Activated T-cell treated with anti-CD3 and anti-CD28 coated beads, Interleukin-2, amount 50 U/mL, for 72 hours (primary cell): Measurements from ENCODE around the gene P4HB. TPM values are rescaled to one million over a fixed set of nuclear protein-coding genes. Genes with fewer than 3 reads are reported as not detected.

ENCODE experiments used
- ATAC-seq, 2 donors: fragments of 150-1000 bp; cut with Tn5 transposase; replicated peaks in 1 of 2; 2 replicates each; pipeline ENCODE4 v1.10.0; 2021; ENCODE audit warnings: moderate library complexity in 2 of 2, mild to moderate bottlenecking in 1 of 2
- DNase-seq, 2 donors: peaks; one replicate each; pipeline ENCODE4 v3.0.0; 2021 to 2022; ENCODE audit warnings: mixed read lengths in 1 of 2
- H3K27ac Mint-ChIP-seq: one replicate; pipeline ENCODE4 v1.8.0; 2022; ENCODE audit warnings: mild to moderate bottlenecking, moderate library complexity, mixed read lengths
- H3K27me3 Mint-ChIP-seq: one replicate; pipeline ENCODE4 v1.8.0; 2022; ENCODE audit warnings: low read depth, mixed read lengths
- H3K36me3 Mint-ChIP-seq, 2 donors: one replicate each; pipeline ENCODE4 v1.8.0; 2022; ENCODE audit warnings: mixed read lengths in 2 of 2, mild to moderate bottlenecking in 1 of 2; ENCODE audit not compliant: insufficient read depth in 2 of 2
- H3K4me1 Mint-ChIP-seq: one replicate; pipeline ENCODE4 v1.8.0; 2022; ENCODE audit warnings: low read depth, mixed read lengths
- H3K4me3 Mint-ChIP-seq, 2 donors: one replicate each; pipeline ENCODE4 v1.8.0; 2022; ENCODE audit warnings: mild to moderate bottlenecking in 2 of 2, mixed read lengths in 2 of 2, moderate library complexity in 2 of 2
- H3K9me3 Mint-ChIP-seq, 2 donors: one replicate each; pipeline ENCODE4 v1.8.0; 2022; ENCODE audit warnings: mixed read lengths in 2 of 2
- total RNA-seq, 2 donors: library from RNA; stranded (reverse); gene quantifications; one replicate each; pipeline ENCODE4 v1.2.3, GENCODE V29; 2022

P4HB gene
- total RNA-seq, 2 donors from 2014 or later: 430 to 436 TPM

- H3K9me3 Mint-ChIP-seq: no peaks in the 10 kb centered on the region
- no peaks in the 10 kb centered on the region for H3K36me3 Mint-ChIP-seq
- DNase-seq: no peak
- H3K4me3 Mint-ChIP-seq: no peak overlapping the region
- no peak overlapping the region for H3K27ac Mint-ChIP-seq
- ATAC-seq: peak; percentile 26 to 34
- H3K4me1 Mint-ChIP-seq: peaks cover 4% of the 10 kb centered on the region
- H3K27me3 Mint-ChIP-seq: peaks cover 11% of the 10 kb centered on the region
Measured at GRCh38 chr17:81821603-81822311, 38.6 kb downstream of the P4HB start.

DNA sequence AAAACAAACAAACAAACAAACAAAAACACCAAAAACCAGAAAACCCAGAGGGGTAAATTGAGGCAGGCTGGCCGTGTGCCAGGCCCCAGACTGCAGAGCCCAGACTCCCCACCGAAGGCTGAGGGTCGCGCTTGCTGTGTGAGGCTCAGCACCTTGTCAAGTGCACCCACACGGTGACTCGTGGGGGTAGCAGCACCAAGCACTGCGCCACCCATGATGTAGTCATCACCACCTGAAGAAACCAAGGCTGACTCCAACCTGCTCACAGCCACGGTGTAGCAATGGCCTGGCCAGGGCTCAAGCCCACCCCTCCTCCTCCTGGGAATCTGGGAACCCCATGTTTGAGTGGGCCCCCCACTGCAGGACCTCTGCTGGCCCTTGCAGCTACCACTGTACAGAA is 39.2 kb downstream of the P4HB start:
- DNase-seq (no peak), ATAC-seq (peak; percentile 42 to 45)
- no peak overlapping the region for H3K4me3 Mint-ChIP-seq
- no peak overlapping the region for H3K27ac Mint-ChIP-seq
- peaks cover 17% of the 10 kb centered on the region for H3K27me3 Mint-ChIP-seq
- H3K9me3 Mint-ChIP-seq: no peaks in the 10 kb centered on the region
- peaks cover 4% of the 10 kb centered on the region for H3K4me1 Mint-ChIP-seq
- H3K36me3 Mint-ChIP-seq: no peaks in the 10 kb centered on the region

- Mint-ChIP-seq H3K4me1 (peaks cover 4% of the 10 kb centered on the region), H3K27ac (no peak overlapping the region), H3K9me3 (no peaks in the 10 kb centered on the region), H3K36me3 (no peaks in the 10 kb centered on the region), H3K4me3 (no peak overlapping the region), H3K27me3 (peaks cover 20% of the 10 kb centered on the region)
- ATAC-seq: no peak
- no peak for DNase-seq
Measured at GRCh38 chr17:81819708-81820107, 40.6 kb downstream of the P4HB start.

GRCh38 chr17:81817758-81818147 is 42.6 kb downstream of the P4HB start:
- no peak for ATAC-seq
- peaks cover 20% of the 10 kb centered on the region for H3K27me3 Mint-ChIP-seq
- H3K4me3 Mint-ChIP-seq: no peak overlapping the region
- no peaks in the 10 kb centered on the region for H3K36me3 Mint-ChIP-seq
- no peak for DNase-seq
- H3K9me3 Mint-ChIP-seq: no peaks in the 10 kb centered on the region
- no peak overlapping the region for H3K27ac Mint-ChIP-seq
- peaks cover 4% of the 10 kb centered on the region for H3K4me1 Mint-ChIP-seq

DNA sequence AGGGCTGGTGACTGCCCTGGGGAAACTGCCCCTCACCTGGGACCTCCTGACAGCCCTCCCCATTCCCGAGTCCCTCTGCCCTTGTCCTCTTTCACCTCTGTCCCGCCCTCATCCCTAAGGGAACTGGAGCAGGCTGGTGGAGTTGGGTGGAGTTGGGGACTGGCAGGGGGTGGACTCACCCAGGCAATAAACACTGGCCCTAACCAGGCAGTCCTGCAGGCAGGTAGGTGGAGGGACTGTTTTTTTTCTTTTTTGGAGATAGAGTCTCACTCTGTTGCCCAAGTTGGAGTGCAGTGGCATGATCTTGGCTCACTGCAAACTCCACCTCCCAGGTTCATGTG is 44.7 kb downstream of the P4HB start:
- Mint-ChIP-seq H3K4me3 (no peak overlapping the region), H3K9me3 (no peaks in the 10 kb centered on the region), H3K27ac (no peak overlapping the region), H3K36me3 (no peaks in the 10 kb centered on the region), H3K4me1 (no peaks in the 10 kb centered on the region), H3K27me3 (peaks cover 20% of the 10 kb centered on the region)
- no peak for DNase-seq
- ATAC-seq: no peak

GRCh38 chr17:81814748-81815645 is 45.3 kb downstream of the P4HB start:
- no peak overlapping the region for H3K27ac Mint-ChIP-seq
- H3K9me3 Mint-ChIP-seq: no peaks in the 10 kb centered on the region
- peaks cover 20% of the 10 kb centered on the region for H3K27me3 Mint-ChIP-seq
- H3K4me3 Mint-ChIP-seq: no peak overlapping the region
- no peak for ATAC-seq
- H3K36me3 Mint-ChIP-seq: no peaks in the 10 kb centered on the region
- H3K4me1 Mint-ChIP-seq: no peaks in the 10 kb centered on the region
- DNase-seq: no peak

DNA sequence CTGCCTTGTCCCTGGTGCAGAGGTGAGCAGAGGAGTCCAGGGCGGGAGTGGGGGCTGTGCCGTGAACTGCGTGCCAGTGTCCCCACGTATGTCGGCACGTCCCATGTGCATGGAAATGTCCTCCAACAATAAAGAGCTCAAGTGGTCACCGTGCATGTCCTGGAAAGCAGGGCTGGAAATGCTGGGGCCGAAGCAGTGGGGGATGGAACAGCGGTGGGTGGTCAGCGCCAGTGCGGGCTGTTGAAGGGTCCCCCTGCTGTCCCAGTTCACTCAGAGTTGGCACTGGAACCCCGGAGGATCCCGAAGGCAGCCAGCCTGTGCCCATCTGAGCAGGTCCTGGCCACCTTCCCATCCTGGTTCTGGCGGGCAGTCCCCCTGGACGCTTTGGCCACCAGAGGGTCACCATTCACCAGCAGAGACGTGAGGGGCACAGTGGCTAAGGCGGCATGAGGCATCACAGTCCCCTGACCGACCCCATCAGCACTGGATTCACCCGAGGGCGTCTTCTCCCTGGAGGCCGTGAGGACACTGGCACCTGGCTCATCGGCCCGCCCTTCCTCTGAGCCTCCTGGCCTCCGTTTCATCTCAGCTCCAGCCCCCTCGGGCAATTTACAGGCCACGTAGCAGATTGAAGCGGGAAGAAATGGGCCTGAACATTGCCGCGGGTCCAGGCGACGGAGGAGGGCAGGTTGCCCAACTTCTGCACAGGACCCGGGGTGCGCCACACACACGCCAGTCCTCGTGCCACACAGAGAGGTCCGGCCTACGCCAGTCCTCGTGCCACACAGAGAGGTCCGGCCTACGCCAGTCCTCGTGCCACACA is 46.3 kb downstream of the P4HB start:
- no peaks in the 10 kb centered on the region for H3K9me3 Mint-ChIP-seq
- no peaks in the 10 kb centered on the region for H3K4me1 Mint-ChIP-seq
- H3K36me3 Mint-ChIP-seq: no peaks in the 10 kb centered on the region
- H3K27ac Mint-ChIP-seq: no peak overlapping the region
- H3K4me3 Mint-ChIP-seq: no peak overlapping the region
- DNase-seq: no peak
- peaks cover 27% of the 10 kb centered on the region for H3K27me3 Mint-ChIP-seq
- ATAC-seq: no peak

GRCh38 chr17:81813371-81813684 is 47.0 kb downstream of the P4HB start:
- DNase-seq: no peak
- peaks cover 31% of the 10 kb centered on the region for H3K27me3 Mint-ChIP-seq
- H3K36me3 Mint-ChIP-seq: no peaks in the 10 kb centered on the region

DNA sequence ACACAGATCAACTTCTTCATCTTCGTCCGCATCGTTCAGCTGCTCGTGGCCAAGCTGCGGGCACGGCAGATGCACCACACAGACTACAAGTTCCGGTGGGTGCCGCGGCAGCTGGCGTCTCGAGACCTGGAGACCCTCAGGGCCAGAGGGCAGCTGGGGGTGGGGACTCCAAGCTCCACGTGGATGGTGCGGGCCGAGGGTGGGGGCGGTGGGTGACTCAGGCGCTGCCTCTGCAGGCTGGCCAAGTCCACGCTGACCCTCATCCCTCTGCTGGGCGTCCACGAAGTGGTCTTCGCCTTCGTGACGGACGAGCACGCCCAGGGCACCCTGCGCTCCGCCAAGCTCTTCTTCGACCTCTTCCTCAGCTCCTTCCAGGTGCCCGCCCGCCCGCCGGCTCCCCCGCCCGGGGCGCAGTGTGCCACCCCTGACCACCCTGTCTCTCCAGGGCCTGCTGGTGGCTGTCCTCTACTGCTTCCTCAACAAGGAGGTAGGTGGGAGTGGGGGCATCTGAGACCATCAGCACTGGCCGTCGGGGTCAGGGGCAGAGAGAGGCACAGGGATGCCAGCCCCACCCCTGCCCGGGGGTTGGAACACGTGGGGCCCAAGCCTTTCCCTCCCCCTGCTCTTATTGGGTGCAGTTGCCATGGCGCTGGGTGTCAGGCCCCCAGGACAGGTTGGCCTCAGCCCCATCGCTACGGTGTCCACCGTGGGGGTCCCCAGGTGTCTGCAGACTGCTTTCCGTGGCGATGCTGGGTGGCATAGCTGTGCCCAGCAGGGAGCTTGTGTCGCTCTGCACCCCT is 47.6 kb downstream of the P4HB start:
- Mint-ChIP-seq H3K9me3 (no peaks in the 10 kb centered on the region), H3K27me3 (peaks cover 29% of the 10 kb centered on the region), H3K27ac (no peak overlapping the region), H3K4me1 (no peaks in the 10 kb centered on the region), H3K36me3 (no peaks in the 10 kb centered on the region), H3K4me3 (no peak overlapping the region)
- ATAC-seq (no peak), DNase-seq (no peak)

More at GRCh38 chr17:81813371-81813684, 47.0 kb downstream of the P4HB start:
- ATAC-seq: no peak
- no peaks in the 10 kb centered on the region for H3K4me1 Mint-ChIP-seq
- H3K9me3 Mint-ChIP-seq: no peaks in the 10 kb centered on the region
- no peak overlapping the region for H3K27ac Mint-ChIP-seq
- H3K4me3 Mint-ChIP-seq: no peak overlapping the region

- no peak for DNase-seq
- no peaks in the 10 kb centered on the region for H3K4me1 Mint-ChIP-seq
- H3K27me3 Mint-ChIP-seq: peaks cover 28% of the 10 kb centered on the region
- no peaks in the 10 kb centered on the region for H3K9me3 Mint-ChIP-seq
- H3K27ac Mint-ChIP-seq: no peak overlapping the region
- no peak overlapping the region for H3K4me3 Mint-ChIP-seq
- ATAC-seq: no peak
- no peaks in the 10 kb centered on the region for H3K36me3 Mint-ChIP-seq
Measured at GRCh38 chr17:81811705-81812570, 48.4 kb downstream of the P4HB start.

GRCh38 chr17:81810892-81811704 is 49.2 kb downstream of the P4HB start:
- no peaks in the 10 kb centered on the region for H3K9me3 Mint-ChIP-seq
- no peaks in the 10 kb centered on the region for H3K4me1 Mint-ChIP-seq
- H3K36me3 Mint-ChIP-seq: no peaks in the 10 kb centered on the region
- peaks cover 20% of the 10 kb centered on the region for H3K27me3 Mint-ChIP-seq
- no peak for ATAC-seq
- no peak overlapping the region for H3K4me3 Mint-ChIP-seq
- no peak overlapping the region for H3K27ac Mint-ChIP-seq
- DNase-seq: no peak
